Dedifferentiated amniotic fluid mesenchymal stem cell (primary cell): ENCODE results near the gene ODAD4.

ENCODE experiments used
- DNase-seq: peaks from one replicate; pipeline ENCODE4 v3.0.0-alpha.2; 2016; ENCODE audit errors: extremely low spot score

ODAD4 gene

DNA sequence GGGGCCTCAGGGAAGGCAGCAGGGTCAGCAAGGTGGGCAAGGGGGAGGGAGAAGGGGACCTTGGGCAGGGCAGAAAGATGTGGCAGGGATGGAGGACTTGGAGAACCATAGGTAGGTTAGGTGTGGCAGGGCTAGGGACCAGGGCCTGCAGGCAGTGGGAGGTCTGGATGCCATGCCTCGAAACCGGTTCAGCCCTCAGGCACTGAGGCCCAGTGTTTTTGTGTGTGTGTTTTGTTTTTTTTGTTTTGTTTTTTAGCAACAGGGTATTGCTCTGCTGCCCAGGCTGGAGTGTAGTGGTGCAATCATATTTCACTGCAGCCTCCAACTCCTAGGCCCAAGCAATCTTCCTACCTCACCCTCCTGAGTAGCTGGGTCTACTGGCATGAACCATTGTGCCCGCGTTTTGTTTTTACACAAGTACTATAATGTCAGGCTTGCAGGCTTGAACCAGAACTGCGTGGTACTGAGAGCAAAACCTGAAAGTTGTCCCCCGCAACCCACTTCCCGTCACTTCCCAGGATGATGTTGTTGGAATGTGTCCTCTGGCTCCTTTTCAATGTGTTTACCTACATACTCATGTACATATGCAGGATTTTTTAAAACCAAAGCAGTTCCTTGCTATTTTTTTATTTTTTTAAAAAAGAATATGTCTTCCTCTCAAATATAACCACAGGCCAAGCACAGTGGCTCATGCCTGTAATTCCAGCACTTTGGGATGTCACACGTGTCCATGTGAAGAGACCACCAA, 12.4 kb downstream of the ODAD4 start:
- no peak for DNase-seq

DNA sequence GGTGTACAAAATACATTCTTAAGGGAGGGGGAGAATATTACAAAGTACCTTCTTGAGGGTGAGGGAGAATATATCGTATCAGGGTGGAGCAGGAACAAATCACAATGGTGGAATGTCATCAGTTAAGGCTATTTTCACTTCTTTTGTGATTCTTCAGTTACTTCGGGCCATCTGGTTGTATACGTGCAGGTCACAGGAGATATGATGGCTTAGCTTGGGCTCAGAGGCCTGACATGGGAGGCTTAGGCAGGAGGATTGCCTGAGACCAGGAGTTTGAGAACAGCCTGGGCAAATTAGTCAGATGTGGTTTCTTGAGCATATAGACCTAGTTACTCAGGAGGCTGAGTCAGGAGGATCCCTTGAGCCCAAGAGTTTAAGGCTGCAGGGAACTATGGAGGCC, 13.1 kb downstream of the ODAD4 start:
- no peak for DNase-seq

DNA sequence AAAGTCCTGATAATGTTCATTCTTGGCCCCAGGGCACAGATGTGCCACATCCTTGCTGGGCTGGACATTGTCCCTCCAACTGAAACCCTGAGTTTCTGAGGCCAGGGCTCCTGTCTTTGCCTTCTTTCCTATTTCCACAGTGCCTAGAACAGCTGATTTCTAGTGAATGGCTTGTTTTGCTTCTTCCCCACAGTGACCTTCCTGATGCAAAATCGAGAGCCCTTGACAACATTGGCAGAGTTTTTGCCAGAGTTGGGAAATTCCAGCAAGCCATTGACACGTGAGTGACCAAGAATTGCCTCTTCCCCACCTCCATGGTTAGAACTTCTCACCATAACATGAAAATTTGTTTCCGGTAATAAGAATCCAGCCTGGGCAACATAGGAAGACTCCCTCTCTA, 14.5 kb downstream of the ODAD4 start:
- no peak for DNase-seq

DNA sequence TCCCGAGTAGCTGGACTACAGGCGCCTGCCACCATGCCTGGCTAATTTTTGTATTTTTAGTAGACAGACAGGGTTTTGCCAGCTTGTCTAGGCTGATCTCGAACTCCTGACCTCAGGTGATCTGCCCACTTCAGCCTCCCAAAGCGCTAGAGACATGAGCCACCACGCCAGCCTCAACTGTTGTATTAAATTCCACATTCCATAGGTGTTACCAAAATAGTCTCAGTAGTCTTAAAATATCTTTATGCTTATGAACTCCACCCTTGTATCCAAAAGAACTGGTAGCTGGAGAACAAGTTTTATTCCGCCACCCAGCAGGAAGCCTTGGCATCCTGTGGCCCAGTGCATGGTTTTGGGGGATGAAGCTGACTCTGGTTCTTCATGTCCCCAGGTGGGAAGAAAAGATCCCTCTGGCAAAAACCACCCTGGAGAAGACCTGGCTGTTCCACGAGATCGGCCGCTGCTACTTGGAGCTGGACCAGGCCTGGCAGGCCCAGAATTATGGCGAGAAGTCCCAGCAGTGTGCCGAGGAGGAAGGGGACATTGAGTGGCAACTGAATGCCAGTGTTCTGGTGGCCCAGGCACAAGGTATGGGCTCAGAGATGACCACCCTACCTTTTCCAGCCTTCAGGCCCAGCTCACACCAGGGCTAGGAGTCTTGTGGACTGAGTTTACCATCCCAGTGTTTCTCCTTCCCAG, 18.5 kb downstream of the ODAD4 start:
- DNase-seq, result no peak

DNA sequence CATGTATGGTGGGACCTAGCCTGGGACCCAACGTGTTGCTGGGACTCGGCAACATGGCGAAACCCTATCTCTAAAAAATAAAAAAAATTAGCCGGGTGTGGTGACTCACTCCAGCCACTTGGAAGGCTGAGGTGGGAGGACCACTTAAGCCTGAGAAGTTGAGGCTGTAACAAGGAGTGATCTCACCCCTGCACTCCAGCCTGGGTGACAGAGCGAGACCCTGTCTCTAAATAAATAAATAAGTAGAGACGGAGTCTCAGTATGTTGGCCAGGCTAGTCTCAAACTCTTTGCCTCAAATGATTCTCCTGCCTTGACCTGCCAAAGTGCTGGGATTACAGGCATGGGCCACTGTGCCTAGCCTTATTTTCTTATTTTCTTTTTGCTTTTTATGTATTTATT, 26.1 kb downstream of the ODAD4 start:
- DNase-seq, result no peak

DNA sequence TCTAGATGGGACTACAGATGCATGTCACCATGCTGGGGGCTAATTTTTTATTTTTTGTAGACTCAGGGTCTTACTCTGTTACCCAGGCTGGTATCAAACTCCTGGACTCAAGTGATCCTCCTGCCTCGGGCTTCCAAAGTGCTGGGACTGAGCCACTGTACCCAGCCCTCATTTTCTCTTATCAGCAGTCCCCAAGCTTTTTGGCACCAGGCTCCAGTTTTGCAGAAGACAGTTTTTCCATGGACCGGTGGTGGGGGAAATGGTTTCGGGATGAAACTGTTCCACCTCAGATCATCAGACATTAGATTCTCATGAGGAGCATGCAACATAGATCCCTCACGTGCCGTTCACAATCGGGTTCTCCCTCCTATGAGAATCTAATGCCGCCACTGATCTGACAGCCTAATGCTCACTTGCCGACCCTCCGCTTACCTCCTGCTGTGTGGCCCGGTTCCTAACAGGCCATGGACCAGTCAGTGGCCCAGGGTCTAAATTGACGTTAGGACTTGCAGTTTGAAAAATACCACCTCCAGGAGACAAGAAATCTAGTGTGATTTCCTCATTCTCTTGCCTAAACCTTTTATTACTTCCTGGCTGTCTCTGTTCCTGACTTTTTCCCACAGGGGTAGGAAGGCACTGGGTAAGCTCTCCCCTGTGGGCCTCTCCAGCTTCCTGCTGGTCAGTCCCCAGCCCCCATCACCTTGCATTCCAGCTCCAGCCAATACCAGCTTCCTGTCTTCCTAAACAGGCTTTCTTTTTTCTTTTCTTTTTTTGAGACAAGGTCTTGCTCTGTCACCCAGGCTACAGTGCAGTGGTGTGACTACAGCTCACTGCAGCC, 26.8 kb downstream of the ODAD4 start:
- no peak for DNase-seq

DNA sequence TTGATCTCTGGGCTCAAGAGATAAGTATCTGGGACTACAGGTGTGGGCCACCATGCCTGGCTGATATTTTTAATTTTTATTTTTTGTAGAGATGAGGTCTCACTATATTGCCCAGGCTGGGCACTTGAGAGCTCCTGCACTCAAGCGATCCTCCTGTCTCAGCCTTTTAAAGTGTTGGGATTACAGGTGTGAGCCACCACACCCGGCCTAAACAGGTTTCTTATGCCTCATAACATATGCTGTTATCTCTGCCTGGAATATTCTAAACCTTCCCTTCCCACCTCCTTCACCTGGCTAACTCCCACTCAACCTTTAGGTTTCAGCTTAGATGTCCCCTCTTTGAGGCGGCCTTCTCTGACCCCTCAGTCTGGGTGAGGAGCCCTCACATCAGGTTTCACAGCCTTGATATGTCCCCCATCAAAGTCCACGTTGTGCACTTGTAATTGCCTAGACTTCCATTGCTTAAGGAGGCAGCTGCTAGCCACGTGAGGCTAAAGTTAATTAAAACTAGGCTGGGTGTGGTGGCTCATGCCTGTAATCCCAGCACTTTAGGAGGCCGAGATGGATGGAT, 27.5 kb downstream of the ODAD4 start:
- no peak for DNase-seq

DNA sequence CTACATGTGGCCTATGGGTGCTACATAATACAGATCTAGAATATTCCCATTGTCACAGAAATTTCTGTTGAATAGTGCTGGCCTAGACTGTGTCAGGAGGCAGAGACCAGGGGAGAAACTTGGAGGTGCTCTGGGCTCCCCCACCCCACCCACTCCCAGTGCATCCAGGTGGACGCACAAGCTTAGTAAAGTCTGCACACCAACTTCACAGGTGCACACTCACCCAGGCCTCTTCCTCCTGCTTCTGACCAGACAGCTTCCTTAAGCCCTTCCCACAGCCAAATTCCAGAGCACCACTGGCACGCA, 28.6 kb downstream of the ODAD4 start:
- no peak for DNase-seq

DNA sequence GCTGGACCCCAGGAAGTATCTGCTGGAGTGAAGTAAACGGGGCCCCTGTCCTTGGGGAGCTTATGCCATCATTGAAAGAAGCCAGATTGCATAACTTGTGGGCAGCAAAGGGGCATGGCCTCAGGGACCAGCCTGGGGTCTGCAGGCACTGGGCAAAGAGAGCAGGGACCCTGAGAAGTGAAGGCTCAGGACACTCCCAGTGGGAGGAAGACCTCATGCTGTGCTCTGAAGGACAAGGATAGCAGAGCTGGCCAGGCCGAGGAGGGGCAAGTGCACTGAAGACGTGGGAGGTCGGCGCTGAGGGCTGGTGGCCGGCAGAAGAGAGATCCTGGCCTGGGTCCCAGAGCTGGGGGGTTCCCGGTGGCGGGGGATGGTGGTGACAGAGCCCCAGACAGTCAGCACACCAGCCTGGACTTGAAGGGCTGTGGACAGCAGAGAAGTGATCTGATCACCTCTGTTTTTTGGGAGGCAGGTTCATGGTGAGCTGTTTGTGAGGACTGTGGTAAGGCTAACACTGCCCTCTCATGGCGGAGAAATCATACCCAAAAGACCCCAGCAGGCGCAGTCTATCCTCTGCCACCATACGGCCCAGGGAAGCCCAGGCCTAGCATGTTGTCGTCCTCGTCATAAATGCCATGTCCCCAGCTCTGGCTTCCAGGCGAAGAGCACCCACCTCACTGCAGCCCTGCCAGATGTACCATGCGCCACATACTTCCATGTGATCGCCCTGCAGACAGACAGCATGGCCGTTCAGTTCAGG, 29.1 kb downstream of the ODAD4 start:
- DNase-seq, result no peak

DNA sequence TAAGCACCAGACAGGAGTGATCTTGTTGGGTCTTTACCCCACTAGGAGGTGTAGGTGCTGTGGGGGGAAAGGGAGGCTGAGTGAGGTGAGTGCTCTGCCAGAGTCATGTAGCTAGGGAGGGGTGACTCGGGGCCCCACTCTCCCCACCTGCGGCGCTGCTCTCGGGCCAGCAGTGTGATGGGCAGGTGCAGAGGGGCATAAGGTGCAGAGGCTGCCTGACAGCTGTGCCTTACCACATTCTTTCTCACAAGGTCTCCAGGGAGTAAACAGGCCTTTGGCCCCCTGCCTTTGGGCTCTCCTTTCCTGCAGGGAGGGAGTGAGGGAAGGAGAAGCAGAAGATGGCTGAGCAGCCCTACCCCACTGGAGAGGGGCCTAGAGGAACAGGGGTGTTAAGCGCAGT, 31.7 kb downstream of the ODAD4 start:
- DNase-seq, result no peak

DNA sequence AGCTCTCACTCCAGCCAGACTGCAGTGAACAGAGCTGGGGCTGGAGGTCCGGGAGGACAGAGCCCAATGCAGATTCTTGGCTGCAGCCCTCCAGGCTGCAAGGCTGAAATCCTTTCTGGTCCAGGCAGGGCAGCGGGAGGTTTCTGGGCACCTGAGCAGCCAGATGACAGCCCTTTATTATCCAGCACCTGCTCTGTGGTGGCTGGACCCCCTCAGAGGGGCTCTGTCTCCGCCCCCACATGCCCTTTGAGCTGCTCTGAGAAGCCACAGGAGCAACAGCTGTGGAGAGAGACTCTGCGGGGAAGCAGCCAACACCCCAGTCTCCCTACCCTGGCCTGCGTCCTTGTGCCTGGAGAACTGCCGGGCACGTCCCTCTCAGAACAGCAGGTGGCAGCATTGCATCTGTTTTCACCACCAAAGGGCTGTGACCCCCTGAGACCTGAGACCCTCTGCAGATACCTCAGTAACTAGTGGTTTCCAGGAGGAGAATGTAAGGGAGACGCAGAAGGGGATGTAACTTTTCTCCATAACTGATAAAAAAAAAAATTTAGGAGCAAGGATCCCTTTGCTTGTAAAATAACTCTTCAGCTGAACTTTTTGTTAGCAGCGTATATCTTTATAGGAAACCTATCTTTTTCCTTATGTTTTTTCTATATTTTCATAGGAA, 32.5 kb downstream of the ODAD4 start:
- peak; percentile 67 for DNase-seq

DNA sequence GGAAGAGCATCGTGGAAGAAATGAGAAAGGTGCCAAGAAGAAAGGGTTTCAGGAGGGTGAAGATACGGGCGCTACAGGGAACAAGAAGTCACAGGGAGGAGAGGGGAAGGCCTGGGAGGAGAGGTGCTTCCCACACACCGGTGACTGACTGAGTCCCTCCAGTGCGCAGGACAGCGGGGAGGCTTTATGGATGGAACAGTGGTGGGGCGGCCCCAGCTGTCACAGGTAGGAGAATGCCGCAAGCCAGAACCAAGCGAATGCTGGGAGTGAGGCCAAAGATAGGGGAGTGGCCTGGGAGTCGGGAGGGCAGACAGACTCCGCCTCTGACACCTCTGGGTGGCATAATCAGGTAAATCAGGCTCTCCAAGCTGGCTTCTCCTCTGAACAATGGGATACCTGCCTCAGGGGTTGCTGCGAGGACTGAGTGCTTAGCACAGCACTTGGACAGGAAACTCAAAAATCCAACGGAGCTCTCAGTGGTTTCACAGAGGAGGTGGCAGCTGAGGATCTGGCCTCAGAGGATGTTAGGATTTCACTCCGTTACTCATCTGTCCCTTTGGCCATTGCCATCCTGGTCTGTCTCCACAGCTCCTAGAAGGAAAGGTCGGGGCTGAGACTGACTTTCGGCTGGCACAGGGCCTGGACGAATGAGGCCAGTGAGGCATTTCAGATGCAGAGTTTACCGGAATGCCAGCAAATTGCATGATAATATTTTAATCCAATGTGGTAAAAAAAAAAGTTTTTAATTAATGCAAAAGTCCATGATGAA, 35.5 kb downstream of the ODAD4 start:
- peak; percentile 20 for DNase-seq

DNA sequence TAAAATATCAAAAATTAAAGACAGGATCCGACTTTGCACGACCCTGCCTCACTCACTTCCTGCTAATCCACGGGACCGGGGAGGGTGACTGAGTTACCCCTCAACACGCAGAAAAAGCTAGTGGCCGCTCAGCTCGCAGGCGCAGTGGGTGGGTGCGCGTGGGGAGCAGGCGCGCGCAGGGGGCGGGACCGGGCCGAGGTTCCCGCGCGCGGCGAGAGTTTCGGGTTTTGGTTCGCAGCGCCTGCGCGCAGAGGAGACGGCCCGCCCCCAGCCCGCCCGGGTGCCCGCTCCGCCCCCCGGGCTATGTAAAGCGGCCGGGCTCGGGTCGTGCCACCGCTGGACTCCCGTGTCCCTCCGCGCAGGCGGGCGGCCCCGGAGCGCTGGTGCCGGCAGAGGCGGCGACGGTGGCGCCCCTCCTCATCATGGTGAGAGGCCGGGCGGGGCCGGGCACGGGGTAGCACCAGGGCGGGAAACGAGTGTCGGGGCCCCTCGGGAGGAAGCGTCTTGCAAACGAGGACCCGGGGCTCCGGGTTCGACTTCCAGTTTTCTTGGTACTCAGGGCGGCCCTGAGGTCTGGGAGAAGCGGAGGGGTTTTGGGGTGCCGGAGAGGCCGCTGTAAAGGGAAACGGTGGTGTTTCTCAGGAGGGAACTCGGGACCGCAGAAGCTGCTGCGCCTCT, 36.2 kb downstream of the ODAD4 start, which contains the start of gene CNP:
TSS of gene CNP (plus strand) at position 333 of the 678 bp plus-strand sequence. CDS start at position 423, 90 bp downstream.
- DNase-seq, result peak; percentile 86

DNA sequence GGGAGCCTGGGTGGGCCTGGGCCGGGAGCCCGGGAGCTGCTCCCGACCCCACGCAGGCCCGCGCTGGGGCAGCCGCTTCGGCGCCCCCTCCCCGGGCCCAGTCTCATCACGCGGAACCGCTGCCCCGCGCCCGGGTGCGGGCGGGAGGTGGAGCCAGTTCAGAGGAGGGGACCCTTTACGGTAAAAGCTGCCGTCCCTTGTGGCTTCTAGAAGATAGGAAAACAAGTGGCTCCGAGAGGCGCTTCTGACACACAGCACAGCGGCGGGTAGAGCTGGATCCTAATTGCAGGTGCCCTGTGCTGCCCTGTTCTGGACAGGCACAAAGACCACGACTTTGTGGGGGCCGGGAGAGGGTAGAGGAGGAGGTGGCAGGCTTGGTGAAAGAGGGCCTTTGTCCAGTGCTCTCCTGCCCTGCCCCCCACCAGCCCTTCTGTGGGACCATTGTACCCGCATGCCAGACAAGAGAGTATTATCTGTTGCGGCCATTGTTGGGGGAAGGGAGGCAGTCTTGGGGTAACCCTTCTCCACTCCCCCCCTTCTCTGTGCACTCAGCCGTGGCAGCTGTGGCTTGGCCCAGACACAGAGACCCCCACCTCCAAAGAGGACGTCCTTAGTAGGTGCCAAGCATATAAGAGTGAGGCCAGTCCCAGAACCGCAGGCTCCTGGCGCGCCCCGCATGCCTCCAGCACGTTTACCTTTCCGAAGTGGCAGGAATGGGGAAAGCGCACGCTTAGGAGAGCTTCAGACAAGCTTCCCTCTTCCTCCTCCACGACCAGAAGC, 36.9 kb downstream of the ODAD4 start:
- no peak for DNase-seq

DNA sequence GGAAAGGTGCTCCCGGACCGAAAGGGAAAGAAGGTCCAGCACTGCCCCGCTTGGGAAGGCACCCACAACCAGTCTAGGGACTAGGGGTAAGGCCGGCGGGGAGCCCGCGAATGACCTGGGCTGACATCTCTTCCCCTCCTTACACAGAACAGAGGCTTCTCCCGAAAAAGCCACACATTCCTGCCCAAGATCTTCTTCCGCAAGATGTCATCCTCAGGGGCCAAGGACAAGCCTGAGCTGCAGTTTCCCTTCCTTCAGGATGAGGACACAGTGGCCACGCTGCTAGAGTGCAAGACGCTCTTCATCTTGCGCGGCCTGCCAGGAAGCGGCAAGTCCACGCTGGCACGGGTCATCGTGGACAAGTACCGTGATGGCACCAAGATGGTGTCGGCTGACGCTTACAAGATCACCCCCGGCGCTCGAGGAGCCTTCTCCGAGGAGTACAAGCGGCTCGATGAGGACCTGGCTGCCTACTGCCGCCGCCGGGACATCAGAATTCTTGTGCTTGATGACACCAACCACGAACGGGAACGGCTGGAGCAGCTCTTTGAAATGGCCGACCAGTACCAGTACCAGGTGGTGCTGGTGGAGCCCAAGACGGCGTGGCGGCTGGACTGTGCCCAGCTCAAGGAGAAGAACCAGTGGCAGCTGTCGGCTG, 37.6 kb downstream of the ODAD4 start:
- DNase-seq, result no peak

DNA sequence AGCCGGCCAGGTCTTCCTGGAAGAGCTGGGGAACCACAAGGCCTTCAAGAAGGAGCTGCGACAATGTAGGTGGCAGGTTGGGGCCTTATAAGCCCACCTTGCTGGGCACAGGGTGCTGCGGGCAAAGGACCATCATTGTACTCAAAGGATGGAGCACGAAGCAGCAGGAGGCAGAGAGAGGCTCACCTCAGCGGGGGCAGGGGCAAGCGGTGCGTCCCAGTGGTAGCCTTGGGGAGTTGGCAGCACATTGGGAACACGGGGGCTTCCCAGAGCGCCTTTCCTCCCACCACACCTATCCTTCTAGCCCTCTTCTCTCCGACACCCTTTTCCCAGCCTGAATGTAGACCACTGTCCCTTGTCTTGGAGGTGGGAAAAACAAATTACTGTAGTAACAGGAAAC, 38.3 kb downstream of the ODAD4 start:
- DNase-seq, result no peak

DNA sequence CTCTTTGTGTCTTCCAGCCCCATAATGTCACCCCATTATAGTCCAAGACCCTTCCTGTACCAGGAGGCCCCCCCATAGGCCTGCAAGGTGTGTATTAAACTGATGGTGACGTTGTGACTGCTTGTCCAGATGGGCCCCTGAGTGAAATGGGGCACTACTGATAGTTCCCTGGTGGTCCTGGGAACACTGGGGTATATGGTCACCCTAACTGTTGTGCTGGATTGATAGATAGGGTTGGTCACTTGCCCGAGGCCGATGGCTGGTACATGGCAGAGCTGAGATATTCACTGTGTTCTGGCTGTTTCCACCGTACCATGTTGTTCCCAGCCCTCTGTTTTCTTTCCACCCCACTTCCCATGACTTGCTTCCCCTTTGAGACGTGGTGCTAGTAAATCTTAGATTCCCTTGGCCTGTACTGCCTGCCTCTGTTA, 40.5 kb downstream of the ODAD4 start:
- DNase-seq, result no peak
